H7 (cell line): Measurements from ENCODE around the gene SYNM. TPM values are rescaled to one million over a fixed set of nuclear protein-coding genes. Genes with fewer than 3 reads are reported as not detected.

Experiments used
- DNase-seq: peaks from one replicate; pipeline ENCODE4 v3.0.0; 2012
- H3K27me3 ChIP-seq: 2 replicates; pipeline ENCODE4 v1.6.0; 2011; ENCODE audit warnings: mild to moderate bottlenecking, low read length; ENCODE audit not compliant: control insufficient read depth, insufficient read depth
- H3K36me3 ChIP-seq: replicated peaks from 2 replicates; pipeline ENCODE4 v1.5.1; 2011; ENCODE audit warnings: low read length; ENCODE audit not compliant: control insufficient read depth, insufficient read depth
- H3K4me3 ChIP-seq: 2 replicates; pipeline ENCODE4 v1.5.1; 2011; ENCODE audit warnings: low read depth, mild to moderate bottlenecking, control low read depth, low read length, moderate library complexity; ENCODE audit not compliant: insufficient read depth
- total RNA-seq: library from RNA; depleted of rRNA; stranded (reverse); fragments of >200 nt; shearing (Covaris generic); gene quantifications from 2 replicates; pipeline ENCODE4 v1.2.3, GENCODE V29; 2014

SYNM gene
- total RNA-seq, 1 experiment from 2014 or later: 2.8 TPM

- DNase-seq: no peak
- Histone ChIP-seq H3K27me3 (no peaks in the 10 kb centered on the region), H3K4me3 (no peak overlapping the region), H3K36me3 (no peaks in the 10 kb centered on the region)
Measured at GRCh38 chr15:99145005-99145404, 40.1 kb downstream of the SYNM start.

- H3K36me3 ChIP-seq: no peaks in the 10 kb centered on the region
Measured at GRCh38 chr15:99145778-99146177, 40.9 kb downstream of the SYNM start.

GRCh38 chr15:99146661-99147060 is 41.8 kb downstream of the SYNM start:
- no peaks in the 10 kb centered on the region for H3K36me3 ChIP-seq
- H3K4me3 ChIP-seq: no peak overlapping the region
- no peak for DNase-seq
- no peaks in the 10 kb centered on the region for H3K27me3 ChIP-seq

More at GRCh38 chr15:99145778-99146177, 40.9 kb downstream of the SYNM start:
- no peak for DNase-seq
- Histone ChIP-seq H3K4me3 (no peak overlapping the region), H3K27me3 (no peaks in the 10 kb centered on the region)

- H3K36me3 ChIP-seq: no peaks in the 10 kb centered on the region
- no peaks in the 10 kb centered on the region for H3K27me3 ChIP-seq
- DNase-seq: no peak
- H3K4me3 ChIP-seq: no peak overlapping the region
Measured at GRCh38 chr15:99148851-99149276, 44.0 kb downstream of the SYNM start.

- Histone ChIP-seq H3K4me3 (no peak overlapping the region), H3K27me3 (no peaks in the 10 kb centered on the region), H3K36me3 (no peaks in the 10 kb centered on the region)
- no peak for DNase-seq
Measured at GRCh38 chr15:99149366-99149765, 44.5 kb downstream of the SYNM start.

- no peaks in the 10 kb centered on the region for H3K27me3 ChIP-seq
- peak; percentile 7 for DNase-seq
- H3K36me3 ChIP-seq: no peaks in the 10 kb centered on the region
- H3K4me3 ChIP-seq: no peak overlapping the region
Measured at GRCh38 chr15:99151156-99151555, 46.3 kb downstream of the SYNM start.

GRCh38 chr15:99153026-99153535 is 48.2 kb downstream of the SYNM start:
- DNase-seq: no peak
- H3K36me3 ChIP-seq: no peaks in the 10 kb centered on the region
- H3K27me3 ChIP-seq: no peaks in the 10 kb centered on the region
- no peak overlapping the region for H3K4me3 ChIP-seq

- Histone ChIP-seq H3K4me3 (no peak overlapping the region), H3K36me3 (no peaks in the 10 kb centered on the region), H3K27me3 (no peaks in the 10 kb centered on the region)
- peak; percentile 10 for DNase-seq
Measured at GRCh38 chr15:99154271-99154670, 49.4 kb downstream of the SYNM start.

GRCh38 chr15:99155961-99156443 is 51.1 kb downstream of the SYNM start:
- Histone ChIP-seq H3K36me3 (no peaks in the 10 kb centered on the region), H3K4me3 (no peak overlapping the region), H3K27me3 (no peaks in the 10 kb centered on the region)
- no peak for DNase-seq

- no peaks in the 10 kb centered on the region for H3K27me3 ChIP-seq
- no peak for DNase-seq
Measured at GRCh38 chr15:99157456-99157855, 52.6 kb downstream of the SYNM start.

GRCh38 chr15:99158626-99159412 is 53.9 kb downstream of the SYNM start:
- H3K4me3 ChIP-seq: no peak overlapping the region
- H3K36me3 ChIP-seq: no peaks in the 10 kb centered on the region
- no peak for DNase-seq
- no peaks in the 10 kb centered on the region for H3K27me3 ChIP-seq

More at GRCh38 chr15:99157456-99157855, 52.6 kb downstream of the SYNM start:
- Histone ChIP-seq H3K36me3 (no peaks in the 10 kb centered on the region), H3K4me3 (no peak overlapping the region)

- H3K36me3 ChIP-seq: no peaks in the 10 kb centered on the region
- DNase-seq: no peak
- H3K27me3 ChIP-seq: no peaks in the 10 kb centered on the region
- H3K4me3 ChIP-seq: no peak overlapping the region
Measured at GRCh38 chr15:99163271-99164062, 58.6 kb downstream of the SYNM start.

- Histone ChIP-seq H3K4me3 (no peak overlapping the region), H3K27me3 (no peaks in the 10 kb centered on the region), H3K36me3 (no peaks in the 10 kb centered on the region)
- DNase-seq: no peak
Measured at GRCh38 chr15:99164119-99164518, 59.2 kb downstream of the SYNM start.

GRCh38 chr15:99165020-99165790 is 60.3 kb downstream of the SYNM start:
- H3K27me3 ChIP-seq: no peaks in the 10 kb centered on the region
- DNase-seq: no peak
- no peaks in the 10 kb centered on the region for H3K36me3 ChIP-seq
- H3K4me3 ChIP-seq: no peak overlapping the region
